Right lobe of liver (tissue), 6 donors: ENCODE measurements around the gene ZNF670. TPM values are rescaled to one million over a fixed set of nuclear protein-coding genes. Genes with fewer than 3 reads are reported as not detected.

Experiments
- ATAC-seq, 4 donors: fragments of 200-7000 bp; cut with Tn5 transposase; one replicate each; pipeline ENCODE4 v1.9.1; 2020; ENCODE audit warnings: mild to moderate bottlenecking in 4 of 4, moderate library complexity in 4 of 4
- DNase-seq, 3 donors: peaks; one replicate each; pipeline ENCODE4 v3.0.0-alpha.2; 2020
- H3K27ac ChIP-seq, 3 donors: fragments of 200-600 bp; one replicate each; pipeline ENCODE4 v1.8.0; 2022
- H3K27me3 ChIP-seq, 2 donors: fragments of 200-600 bp; one replicate each; pipeline ENCODE4 v1.8.0; 2022
- H3K36me3 ChIP-seq, 4 donors: fragments of 200-600 bp; sonication (generic) in 1 of 4; one replicate each; pipeline versions ENCODE4 v1.5.1 to v1.8.0; 2017 to 2022; ENCODE audit warnings: control low read depth in 1 of 4
- H3K4me1 ChIP-seq, 4 donors: fragments of 200-600 bp; sonication (generic) in 1 of 4; one replicate each; pipeline versions ENCODE4 v1.5.1 to v1.8.0; 2017 to 2022; ENCODE audit warnings: control low read depth in 1 of 4
- H3K4me3 ChIP-seq, 3 donors: fragments of 200-600 bp; one replicate each; pipeline ENCODE4 v1.8.0; 2022
- H3K9me3 ChIP-seq, 4 donors: fragments of 200-600 bp; sonication (generic) in 1 of 4; one replicate each; pipeline versions ENCODE4 v1.5.1 to v1.8.0; 2017 to 2022; ENCODE audit warnings: control low read depth in 1 of 4
- POLR2A ChIP-seq: fragments of 450-650 bp; IDR thresholded peaks from one replicate; pipeline ENCODE4 v1.6.1; 2017; ENCODE audit warnings: antibody characterized with exemption, mild to moderate bottlenecking
- WGBS: methylation state at CpG from one replicate; pipeline ENCODE4 v1.1.6; 2018; ENCODE audit warnings: low coverage, low lambda C conversion rate; ENCODE audit not compliant: insufficient coverage; ENCODE audit errors: missing lambda C conversion rate; 5-methylcytosine and 5-hydroxymethylcytosine counted together
- intact Hi-C, 2 donors: fragments of 100-400 bp; cut with DNase I; formaldehyde crosslinking; loops; one replicate each; pipeline versions ENCODE4 v1.11.2 to v1.14.1; 2022
- total RNA-seq, 6 experiments: library from RNA; depleted of rRNA in 2 of 6; stranded (reverse); fragments of >200 nt in 2 of 6; fragmentation: NEBNext Ultra II Directional in 3 of 6; extraction: Animal tissue kit (Norgen Biotek cat#: 25700) in 3 of 6; gene quantifications; one replicate each; pipeline versions ENCODE4 v1.1.0 to v1.2.4, GENCODE V29; 2016 to 2023
- TF ChIP-seq, protein P1 (sequence below), 4 donors: fragments of 200-600 bp in 3 of 4; fragments of 450-650 bp in 1 of 4; IDR thresholded peaks; one replicate each; pipeline versions ENCODE4 v1.5.1 to v1.8.0; 2016 to 2022; ENCODE audit warnings: antibody characterized with exemption in 4 of 4, mild to moderate bottlenecking in 2 of 4
- donor health status: DM: no; HTN: yes; CAD: no.
- donor health status: DM: no; HTN: no; CAD: no.
- donor health status: DM: no; HTN: no; CAD: no.
- donor health status: DM: no; HTN: yes; CAD: no.
- donor health status: DM: no; HTN: yes; CAD: no.

The ZNF670 gene
- total RNA-seq, 6 experiments from 2014 or later = 0.79 to 2.7 (median 1.5) TPM

DNA sequence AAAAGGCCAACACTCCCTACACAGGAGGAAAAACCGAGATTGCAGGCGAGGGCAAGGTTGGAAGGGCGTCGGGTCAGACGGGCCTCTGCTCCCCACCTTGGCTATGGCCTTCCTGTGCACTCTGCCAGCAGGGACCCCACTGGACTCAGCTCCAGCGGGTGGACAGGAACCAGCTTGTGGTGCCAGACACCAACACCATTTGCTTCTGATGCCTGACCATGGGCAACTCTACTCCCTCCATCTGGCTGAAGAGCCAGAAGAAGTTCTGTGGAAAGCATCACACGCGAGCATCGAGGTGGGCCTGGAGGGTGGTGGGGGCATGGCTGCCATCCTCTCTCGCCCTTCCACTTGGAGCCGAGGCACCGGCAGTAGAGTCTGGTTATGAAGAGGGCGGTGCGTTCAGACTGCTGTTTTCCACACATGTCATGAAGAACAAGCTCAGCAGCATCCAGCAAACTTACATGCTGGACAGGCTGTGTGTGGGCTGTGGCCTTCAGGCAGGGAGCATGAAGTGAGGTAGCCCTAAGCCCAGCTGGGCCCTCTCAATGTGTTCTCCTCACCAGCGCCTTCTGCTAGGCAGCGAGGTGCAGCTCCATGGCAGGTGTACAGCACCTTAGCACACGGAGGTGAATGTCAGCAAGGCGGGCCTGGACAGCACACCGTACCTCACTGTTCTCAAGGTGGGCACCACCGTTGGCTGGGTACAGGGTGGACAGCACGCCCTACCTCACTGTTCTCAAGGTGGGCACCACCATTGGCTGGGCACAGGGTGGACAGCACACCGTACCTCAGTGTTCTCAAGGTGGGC lies 41.2 kb upstream of the ZNF670 start:
- no peak for TF ChIP-seq POLR2A
- TF ChIP-seq, protein P1, sequence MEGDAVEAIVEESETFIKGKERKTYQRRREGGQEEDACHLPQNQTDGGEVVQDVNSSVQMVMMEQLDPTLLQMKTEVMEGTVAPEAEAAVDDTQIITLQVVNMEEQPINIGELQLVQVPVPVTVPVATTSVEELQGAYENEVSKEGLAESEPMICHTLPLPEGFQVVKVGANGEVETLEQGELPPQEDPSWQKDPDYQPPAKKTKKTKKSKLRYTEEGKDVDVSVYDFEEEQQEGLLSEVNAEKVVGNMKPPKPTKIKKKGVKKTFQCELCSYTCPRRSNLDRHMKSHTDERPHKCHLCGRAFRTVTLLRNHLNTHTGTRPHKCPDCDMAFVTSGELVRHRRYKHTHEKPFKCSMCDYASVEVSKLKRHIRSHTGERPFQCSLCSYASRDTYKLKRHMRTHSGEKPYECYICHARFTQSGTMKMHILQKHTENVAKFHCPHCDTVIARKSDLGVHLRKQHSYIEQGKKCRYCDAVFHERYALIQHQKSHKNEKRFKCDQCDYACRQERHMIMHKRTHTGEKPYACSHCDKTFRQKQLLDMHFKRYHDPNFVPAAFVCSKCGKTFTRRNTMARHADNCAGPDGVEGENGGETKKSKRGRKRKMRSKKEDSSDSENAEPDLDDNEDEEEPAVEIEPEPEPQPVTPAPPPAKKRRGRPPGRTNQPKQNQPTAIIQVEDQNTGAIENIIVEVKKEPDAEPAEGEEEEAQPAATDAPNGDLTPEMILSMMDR (IDR thresholded peaks at IDR 0.05) = no peak
- ATAC-seq = peak in 1 of 4 donors; percentile 41
- Histone ChIP-seq H3K4me1 (no peaks in the 10 kb centered on the region), H3K9me3 (no peaks in the 10 kb centered on the region), H3K27me3 (no peaks in the 10 kb centered on the region), H3K36me3 (no peaks in the 10 kb centered on the region), H3K27ac (no peak overlapping the region), H3K4me3 (no peak overlapping the region)
- intact Hi-C loops = no loop called here
- WGBS = 92% methylated on average over 8 of the region's 22 CpGs
- DNase-seq = no peak

DNA sequence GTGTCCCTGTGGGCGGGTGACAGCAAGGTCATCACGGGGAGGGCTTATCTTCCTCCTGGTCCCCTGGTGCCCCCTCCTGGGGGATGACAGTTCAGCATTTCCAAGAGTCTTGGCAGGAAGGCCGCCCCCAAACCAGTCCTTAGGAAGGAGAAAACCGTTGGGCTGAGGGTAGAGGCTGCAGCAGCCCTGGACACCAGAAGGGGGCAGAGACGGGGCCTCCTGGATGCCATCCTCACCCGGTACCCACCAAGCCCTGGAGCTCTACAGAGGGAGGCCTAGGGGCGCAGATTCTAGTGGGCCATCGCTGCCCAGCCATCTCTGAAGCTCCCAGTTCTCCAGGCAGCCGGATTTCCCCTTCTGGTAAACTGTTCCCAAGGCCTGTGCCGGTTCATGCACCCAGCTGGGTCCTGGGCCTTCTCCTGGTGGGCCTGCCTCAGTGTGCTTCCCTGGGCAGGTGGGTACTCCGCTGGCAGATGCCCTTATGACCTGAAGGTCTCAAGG lies 40.4 kb upstream of the ZNF670 start:
- intact Hi-C loops = no loop called here
- TF ChIP-seq POLR2A = no peak
- TF ChIP-seq, protein P1 (IDR thresholded peaks at IDR 0.05) = peak in 2 of 4 donors; percentile 6 to 15
- Histone ChIP-seq H3K27me3 (no peaks in the 10 kb centered on the region), H3K9me3 (no peaks in the 10 kb centered on the region), H3K4me1 (peaks cover 0 to under 1% (median 0%) of the 10 kb centered on the region in 4 donors), H3K27ac (no peak overlapping the region), H3K36me3 (no peaks in the 10 kb centered on the region), H3K4me3 (no peak overlapping the region)
- ATAC-seq = peak in 3 of 4 donors; percentile 21 to 33 (median 29)
- no peak for DNase-seq
- WGBS = 92% methylated on average over 2 of the region's 11 CpGs

- peaks cover 0 to 14% (median 0%) of the 10 kb centered on the region in 4 donors for H3K4me1 ChIP-seq
- no peaks in the 10 kb centered on the region for H3K27me3 ChIP-seq
- H3K36me3 ChIP-seq = no peaks in the 10 kb centered on the region
- no peak for DNase-seq
- H3K9me3 ChIP-seq = no peaks in the 10 kb centered on the region
- H3K4me3 ChIP-seq = no peak overlapping the region
- H3K27ac ChIP-seq = no peak overlapping the region
- intact Hi-C loops = no loop called here
- ATAC-seq = no peak
- WGBS = 91% methylated on average over 4 of the region's 12 CpGs
- no peak for TF ChIP-seq POLR2A
- TF ChIP-seq, protein P1 (IDR thresholded peaks at IDR 0.05) = no peak
These were observed 36.9 kb upstream of the ZNF670 start for GRCh38 chr1:247115545-247115944.

- H3K27me3 ChIP-seq = no peaks in the 10 kb centered on the region
- H3K27ac ChIP-seq = no peak overlapping the region
- DNase-seq (no peak), ATAC-seq (no peak)
- peaks cover 0 to 14% (median 0%) of the 10 kb centered on the region in 4 donors for H3K4me1 ChIP-seq
- TF ChIP-seq POLR2A = no peak
- TF ChIP-seq, protein P1 (IDR thresholded peaks at IDR 0.05) = no peak
- 73% methylated on average over 3 of the region's 7 CpGs for WGBS
- H3K4me3 ChIP-seq = no peak overlapping the region
- no peaks in the 10 kb centered on the region for H3K9me3 ChIP-seq
- H3K36me3 ChIP-seq = no peaks in the 10 kb centered on the region
- intact Hi-C loops = no loop called here
These were observed 36.5 kb upstream of the ZNF670 start for GRCh38 chr1:247115141-247115510.
